GM18909 (cell line): ENCODE data around the gene JCAD.
A peak's percentile ranks its signal among the peaks of the same experiment; 100 is the strongest.
"Not testable (repeated sequence)": the region's sequence is repeated elsewhere in the genome, so short reads cannot be mapped to it uniquely, and the experiment has no call there.

Experiments used
- ATAC-seq: cut with Tn5 transposase; IDR thresholded peaks from one replicate; pipeline ENCODE4 v1.9.1; 2021; ENCODE audit warnings: mild to moderate bottlenecking; ENCODE audit not compliant: unreplicated experiment, poor library complexity

Gene JCAD

DNA sequence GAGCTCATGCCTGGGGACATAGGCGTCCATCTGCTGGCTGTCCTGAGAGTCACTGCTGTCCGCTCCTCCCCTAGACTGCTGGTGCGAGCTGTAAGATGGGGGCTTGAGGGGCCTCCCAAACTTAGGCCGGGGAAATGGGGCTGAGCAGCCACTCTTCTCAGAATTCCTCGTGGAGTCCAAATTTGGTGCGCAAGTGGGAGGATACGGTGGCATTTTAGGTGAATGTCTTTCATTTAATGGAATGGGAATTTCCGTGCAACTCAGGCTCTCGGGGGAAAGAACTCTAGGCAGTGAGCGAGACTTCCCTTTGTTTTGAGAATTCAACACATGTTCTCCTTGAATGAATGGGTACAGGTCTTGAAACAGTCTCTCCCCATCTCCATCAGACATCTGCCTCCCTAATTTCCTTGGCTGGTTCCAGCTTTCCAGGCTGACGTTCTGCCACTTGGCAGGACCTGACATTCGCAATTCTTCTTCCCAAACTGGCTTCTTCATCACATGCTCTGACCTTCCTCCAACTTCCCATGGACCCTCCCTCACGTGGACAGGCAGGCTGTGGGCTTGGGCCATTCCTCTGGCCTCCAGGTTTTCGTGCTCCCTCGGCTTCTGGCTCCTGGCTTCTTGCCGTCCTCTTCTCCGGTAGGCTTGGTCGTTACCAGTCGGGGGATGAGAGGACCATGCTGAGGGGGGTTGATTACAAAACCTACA, 30.1 kb downstream of the JCAD start:
- no peak for ATAC-seq

DNA sequence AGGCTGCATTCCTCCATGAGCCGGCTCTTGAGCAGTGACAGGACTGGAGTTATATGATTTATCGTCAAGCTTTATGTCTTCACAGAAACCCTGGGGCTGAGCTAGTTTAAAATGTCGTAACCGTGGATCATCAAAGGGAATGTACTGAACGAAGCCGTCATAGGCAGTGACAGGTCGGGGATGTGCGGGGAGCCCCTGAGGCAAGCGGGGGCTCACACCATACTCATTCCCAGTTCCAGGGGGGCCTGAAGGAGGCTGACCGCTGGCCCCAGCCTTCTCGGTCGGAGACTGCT, 30.7 kb downstream of the JCAD start:
- no peak for ATAC-seq

DNA sequence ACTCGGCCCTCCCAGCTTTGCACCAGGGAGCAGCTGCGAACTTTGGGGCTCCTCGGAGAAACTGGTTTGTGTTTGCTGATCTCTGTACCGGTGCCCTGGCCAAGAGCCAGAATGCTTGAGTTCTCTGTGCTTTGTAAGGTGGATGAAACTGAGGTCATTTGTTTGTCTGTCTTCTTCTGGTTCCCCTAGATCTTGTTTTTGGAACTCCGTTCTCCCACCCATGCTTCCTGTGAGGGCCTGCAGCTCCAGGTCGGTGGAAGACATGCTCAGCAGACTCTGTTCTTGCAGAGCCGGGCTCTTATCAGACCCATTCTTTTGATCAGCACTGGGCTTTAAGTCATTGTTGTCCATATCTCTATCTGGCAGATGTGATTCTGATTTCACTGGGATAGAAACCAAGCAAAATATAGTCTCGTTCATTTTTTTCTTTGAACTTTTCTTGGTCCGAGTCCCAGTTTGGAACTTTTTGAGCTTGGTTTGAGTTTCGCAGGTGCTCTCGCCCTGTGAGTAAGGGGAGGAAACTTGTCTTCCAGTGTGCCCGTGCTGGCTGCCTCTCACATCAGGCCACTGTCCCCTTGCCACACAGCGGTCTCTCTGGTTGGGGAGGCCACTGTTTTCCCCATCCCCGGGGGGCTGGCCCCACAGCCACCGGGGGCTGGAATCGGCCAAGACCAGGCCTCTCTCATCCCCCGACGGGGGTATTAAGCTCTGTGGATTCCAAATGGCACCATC, 31.2 kb downstream of the JCAD start:
- ATAC-seq, result no peak

DNA sequence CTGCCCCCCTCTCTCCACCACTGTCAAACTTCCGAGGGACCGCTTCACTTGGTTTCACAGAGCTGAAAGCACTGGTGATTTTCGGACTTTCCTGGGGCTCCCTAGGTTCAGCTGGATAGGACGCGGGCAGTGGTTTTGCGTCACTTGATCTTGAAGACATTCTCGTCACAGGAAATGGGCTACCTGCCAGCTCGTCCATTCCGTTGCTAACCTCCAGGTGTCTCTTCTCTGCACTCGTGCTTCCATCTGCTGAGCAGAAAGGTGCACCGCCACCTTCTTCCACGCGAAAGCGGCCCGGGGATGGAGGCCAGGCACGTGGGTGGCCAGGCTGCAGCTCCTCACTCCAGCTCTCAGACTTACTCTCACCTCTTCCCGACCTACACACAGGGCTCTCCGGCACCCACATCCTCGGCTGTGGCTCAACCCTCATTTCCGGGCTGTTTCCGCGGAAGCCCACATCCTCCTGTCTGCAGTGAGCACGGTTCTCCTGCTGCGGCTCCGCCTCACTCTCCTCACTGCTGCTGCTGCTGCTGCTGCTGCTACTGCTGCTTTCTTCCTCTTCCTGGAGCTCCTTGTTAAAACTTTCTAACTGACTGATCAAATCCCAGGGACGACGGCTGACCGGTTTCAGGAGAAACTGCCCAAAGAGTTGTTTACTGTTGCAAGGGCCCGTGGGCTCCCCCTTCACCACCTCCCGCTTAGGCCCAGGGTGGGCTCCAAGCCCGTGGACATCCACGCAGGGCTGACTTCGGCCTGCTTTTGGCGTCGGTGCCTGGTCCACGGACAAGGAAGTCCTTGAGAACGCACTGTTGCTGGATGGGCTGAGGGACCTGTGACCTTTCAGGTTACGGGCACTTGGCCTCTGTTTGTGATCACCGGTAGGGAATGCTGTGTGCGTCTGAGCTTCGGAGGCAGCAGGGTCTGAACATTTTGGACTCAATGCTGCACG, 32.1 kb downstream of the JCAD start:
- ATAC-seq, result peak; percentile 98

DNA sequence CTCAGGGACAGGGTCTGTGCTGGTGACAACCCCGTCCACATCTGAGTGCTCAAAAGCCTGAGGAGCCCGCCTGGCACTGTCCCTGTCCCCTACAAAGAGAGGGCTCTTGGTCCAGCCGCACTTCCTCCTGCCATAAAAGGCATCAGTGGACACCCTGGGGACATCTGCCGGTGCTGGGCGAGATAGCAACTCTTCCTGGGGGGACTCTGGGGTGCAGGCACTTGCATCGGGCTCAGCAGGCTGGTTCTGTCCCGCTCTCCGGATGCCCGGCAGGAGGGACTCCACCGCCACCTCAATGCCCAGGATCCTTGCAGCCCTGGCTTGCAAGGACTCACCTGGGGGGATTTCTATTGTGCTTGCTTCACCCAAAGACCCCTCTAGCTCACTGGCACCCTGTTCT, 32.8 kb downstream of the JCAD start:
- ATAC-seq, result no peak

DNA sequence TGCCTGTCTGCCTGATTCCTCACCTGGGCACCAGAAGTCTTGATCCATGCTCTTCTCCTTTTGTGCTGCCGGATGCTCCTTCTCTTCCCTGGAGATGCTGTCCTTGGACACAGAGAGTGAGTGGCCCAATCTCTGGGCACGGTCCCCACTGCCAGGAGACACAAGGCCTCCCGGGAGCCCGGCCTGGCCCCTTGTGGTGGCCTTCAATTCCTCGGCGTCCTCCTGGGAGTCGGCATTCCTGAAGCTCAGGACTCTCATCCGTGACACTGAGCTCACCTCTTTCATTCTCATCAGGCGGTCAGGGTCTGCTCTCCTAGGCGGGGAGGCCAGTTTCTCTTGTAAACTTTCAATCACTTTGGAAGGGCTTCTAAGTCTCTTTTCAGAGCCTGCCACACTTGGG, 33.3 kb downstream of the JCAD start:
- ATAC-seq, result no peak

DNA sequence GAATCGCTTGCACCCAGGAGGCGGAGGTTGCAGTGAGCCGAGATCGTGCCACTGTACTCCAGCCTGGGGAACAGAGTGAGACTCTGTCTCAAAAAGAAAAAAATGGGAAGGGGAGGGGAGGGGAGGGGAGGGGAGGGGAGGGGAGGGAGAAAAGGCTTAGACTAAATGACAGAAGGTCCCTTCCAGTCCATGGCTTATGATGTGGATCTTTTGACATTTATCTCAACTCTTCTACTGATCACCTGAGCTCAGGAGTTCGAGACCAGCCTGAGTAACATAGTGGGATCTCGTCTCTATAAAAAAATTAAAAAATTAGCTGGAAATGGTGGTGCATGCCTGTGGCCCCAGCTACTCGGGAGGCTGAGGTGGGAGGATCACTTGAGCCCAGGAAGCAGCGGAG, 34.0 kb downstream of the JCAD start:
- ATAC-seq, result not testable (repeated sequence)

DNA sequence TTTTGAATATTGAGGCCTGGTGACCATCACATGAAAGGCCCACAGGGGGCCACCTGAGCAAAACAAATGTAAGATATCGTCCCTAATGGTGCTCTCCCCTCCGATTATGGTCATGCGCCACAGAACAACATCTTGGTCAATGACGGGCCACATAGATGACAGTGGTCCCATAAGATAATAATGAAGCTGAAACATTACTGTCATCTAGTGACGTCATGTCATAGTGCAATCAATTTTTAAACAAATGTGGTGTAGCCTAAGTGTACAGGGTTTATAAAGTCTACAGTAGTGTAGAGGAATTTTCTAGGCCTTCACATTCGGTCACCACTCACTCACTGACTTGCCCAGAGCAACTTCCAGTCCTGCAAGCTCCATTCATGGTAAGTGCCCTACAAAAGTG, 36.8 kb downstream of the JCAD start:
- no peak for ATAC-seq

DNA sequence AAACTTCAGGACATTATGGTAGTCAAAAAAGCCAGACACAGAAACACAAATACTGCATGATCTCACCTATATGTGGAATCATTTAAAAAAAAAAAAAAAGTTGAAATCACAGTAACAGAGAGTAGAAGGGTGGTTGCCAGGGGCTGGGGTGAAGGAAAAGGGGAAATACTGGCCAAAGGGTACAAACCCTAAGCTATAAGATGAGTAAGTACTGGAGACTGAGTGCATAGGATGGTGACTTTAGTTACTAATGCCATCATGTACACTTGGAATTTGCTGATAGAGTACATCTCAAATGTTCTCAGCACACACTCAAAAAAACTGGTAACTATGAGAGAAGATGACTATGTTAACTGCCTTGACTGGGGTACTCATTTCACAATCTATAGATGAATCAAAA, 39.9 kb downstream of the JCAD start:
- no peak for ATAC-seq

DNA sequence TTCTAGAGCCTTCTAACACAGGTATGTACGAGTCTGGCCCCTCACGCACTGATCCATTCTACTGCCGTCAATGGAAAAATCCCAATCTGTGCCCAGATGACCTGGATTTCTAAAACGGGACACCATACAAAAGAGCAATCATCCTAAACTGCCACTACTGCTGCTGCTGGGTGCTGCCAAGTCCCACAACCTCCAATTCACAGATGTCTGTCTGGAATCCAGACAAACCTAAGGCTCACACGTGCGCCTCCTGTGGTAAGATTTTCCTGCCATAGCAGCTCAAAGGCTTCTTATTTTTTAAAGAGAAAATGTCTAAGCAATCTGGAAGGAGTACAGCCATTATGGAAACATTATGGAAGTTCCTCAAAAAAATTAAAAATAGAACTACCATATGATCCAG, 40.9 kb downstream of the JCAD start:
- ATAC-seq, result no peak

DNA sequence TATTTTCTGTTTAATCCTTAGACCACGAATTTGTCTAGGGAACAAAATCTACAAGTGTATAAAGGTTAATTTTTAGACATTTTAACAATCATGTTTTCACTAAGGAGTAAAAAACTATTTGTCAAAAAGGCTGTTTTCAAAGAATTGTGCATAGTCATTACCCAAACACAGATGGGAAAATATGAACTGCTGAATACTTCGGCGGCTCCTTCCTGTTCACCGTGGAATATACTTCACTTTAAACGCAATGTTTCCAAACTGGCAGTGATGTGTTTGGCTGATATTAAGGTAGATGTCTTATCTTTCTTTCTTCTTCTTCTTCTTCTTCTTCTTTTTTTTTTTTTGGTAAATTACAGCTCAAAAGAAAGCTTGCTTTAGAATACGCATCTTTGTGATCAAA, 41.4 kb downstream of the JCAD start:
- no peak for ATAC-seq

DNA sequence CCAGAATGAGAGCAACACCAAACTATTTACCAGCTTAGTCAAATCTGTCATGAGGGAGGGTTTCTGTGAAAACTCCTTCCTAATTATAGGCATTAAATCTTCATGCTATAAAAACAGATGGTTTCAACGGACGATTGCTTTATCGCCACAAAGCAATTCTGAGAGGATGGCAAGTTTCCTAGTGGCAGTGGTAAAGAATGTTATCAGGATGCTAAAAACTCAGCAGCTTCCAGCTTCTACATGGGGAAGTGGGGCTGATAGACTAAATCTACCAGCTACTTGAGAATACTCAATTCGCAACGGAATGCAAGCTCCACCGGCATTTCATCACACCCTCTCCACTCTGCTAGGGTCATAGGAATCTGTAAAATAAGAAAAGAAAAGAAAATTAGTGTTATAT, 41.8 kb downstream of the JCAD start:
- no peak for ATAC-seq

DNA sequence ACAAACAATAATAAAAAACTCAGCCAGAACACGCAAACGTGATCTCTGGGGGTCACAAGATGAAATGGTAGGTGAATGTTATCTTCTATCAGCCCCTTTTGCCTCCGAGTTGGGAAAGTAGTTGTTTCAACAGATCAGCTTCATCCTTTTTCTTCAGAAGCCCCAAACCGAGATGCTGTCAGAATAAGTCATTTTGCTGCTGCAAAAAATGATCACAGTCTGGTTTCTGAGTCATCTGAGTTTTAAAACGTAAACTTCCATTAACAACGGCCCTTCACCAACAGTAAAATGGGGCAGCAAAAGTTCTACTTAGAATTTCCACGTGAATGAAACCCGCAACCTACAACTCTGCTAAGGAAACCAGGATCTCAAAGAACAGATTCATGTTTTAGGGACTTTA, 44.9 kb downstream of the JCAD start:
- no peak for ATAC-seq

DNA sequence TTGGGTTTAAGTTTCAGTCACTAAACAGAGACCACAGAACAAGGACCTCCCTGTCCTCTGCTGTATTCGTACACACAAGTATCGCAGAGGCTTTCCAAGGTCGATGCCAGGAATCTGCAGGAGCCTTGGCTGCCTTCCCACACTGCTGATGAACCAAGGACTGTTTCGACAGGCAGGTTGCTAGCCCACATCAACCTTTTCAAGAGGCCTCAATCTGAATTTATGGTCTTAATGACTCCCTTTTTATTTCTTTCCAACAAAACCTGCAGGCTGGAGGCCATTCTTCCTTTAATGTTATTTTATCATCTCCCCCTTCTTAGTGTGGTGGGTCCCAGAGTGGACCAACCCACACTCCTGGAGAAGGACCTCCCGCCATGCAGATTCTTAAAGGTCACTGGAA, 45.6 kb downstream of the JCAD start:
- ATAC-seq, result no peak

DNA sequence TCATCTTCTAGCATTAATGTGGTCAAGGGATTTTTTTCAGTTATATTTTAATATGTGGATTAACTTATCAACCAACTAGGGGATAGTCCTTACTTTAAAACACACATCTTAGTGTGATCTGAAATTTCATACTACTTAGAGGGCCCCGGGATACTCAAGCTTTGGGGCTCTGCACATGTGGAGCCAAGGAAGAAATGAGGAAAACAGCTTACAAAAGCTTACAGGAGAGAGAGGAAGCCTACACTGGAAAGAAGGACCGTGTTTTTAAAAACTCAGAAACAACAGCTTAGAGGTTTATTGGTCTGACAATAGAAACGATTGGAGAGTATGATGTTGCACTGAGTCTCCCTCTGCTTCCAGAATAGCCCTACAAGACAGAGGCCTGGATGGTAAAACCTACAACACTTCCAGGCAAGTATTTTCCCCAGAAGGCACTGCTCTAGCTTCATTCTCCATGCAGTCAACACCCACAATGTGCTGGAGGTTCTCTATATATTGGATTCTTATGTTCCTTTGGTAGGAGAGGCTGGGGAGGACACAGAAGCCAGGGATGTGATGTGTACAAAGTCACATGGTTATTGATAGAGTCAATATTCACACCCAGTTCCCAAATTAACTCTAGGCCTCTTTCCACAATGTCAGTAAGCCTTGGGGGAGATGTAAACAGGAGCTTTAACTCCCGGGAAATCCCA, 47.3 kb downstream of the JCAD start:
- no peak for ATAC-seq

DNA sequence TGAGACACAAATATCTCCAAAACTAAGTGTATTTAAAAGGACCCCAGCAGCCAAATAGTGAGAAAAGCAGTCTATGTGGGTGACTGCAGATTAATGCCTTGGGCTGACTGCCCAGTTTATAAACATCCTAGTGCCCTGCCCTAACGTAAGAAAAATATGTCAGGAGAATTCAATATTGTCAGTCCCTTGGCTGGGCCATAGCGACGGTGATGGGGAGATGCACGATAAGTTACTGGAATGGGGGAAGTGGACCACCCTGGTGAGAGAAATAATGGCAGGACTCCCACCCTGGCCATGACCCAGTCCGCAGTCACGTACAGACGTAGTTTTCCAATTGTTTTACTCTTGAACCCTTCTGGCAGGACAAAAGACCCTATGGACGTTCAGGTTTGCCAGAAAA, 48.0 kb downstream of the JCAD start:
- no peak for ATAC-seq

DNA sequence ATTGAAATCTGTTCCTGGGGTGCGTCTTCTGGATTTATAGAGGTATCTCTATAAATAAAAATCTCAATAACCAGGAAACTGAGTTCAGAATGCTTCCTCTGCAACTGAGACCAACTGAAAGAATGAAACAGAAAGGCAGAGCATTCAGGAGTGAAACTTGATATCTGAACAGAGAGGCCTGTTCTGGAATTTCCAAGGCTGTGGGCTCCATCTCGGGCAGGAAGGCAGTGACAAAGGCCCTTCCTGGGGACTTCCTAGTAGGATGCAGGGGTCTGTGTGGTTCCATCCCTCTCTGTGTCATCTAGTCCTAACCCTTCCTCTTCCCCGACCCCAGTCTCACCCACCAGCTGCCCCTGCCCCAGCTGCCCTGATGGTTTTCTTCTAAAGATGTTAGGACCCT, 52.0 kb downstream of the JCAD start:
- no peak for ATAC-seq

DNA sequence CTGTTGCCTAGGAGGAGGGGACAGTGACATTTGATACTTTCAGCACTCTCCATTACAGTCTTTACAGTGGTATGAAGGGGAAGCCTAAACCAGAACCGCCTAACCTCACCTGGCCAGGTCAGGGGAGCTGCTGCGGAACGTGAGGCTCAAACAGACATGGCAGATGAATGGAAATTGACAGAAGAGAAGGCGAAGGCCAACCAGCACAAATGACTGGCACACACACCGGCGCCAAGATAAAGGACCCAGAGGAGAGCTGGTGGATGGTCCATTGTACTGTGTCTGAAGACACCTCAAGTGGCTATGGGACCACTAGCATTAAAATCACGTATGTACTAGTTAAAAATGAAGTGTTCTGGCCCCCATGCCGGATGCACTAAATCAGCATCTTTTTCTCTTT, 53.0 kb downstream of the JCAD start:
- ATAC-seq, result no peak

DNA sequence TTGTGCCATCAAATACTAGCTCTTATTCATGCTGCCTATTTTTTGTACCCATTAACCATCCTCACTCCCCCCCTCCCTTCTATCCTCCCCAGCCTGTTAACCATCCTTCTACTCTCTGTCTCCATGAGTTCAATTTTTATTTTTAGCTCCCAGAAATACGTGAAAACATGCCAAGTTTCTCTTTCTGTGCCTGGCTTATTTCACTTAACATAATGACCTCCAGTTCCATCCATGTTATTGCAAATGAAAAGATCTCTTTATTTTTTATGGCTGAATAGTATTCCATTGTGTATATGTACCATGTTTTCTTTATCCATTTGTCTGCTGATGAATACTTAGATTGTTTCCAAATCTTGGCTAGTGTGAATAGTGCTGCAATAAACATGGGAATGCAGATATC, 54.3 kb downstream of the JCAD start:
- ATAC-seq, result not testable (repeated sequence)

DNA sequence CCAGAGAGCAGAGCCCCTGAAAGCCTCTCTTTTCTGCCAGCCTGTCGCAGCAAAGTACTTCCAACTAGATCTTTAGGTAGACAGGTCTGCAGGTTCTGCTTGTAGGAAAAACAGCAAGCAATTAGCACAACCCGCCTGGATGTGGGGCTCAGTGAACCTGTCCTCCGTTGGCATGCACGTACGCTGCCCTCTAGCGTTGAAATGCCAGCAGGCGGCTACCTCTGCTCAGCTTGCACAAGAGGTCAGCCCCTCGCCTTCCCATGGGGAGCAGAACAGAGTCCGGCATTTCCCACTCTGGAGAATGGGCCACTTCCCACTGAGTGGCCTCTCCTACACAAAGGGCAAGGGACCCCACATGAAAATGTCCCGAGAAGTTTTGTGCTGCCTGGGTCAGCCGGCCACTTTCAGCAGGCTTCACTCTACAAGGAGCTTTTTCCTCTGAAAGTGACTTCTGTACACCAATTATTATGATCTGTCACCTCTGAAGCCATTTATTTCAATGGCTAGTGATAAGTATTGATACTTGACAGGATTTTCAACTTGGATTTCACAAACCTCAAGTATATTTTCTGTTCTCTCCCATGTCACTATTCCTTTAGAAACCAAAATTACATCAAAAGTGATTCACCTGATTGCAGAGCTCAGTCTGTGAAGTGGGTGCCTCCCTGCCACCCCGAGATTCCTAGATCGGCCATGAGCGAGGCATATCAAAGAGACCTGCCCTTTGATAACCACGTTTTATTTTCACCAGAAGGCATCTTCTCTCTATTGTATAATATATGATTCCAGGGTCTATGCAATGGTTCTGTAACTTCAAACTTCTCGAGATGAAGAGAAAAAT, 56.7 kb downstream of the JCAD start:
- no peak for ATAC-seq
